Measurements from ENCODE around the gene CRIM1.
A peak's percentile ranks its signal among the peaks of the same experiment; 100 is the strongest.

Gene CRIM1

GRCh38 chr2:36596397-36596796 lies 240.8 kb downstream of the CRIM1 start:
- DNase-seq, result no peak

GRCh38 chr2:36597003-36597531 lies 241.5 kb downstream of the CRIM1 start:
- no peak for DNase-seq

- peak; percentile 69 for DNase-seq
Observed at GRCh38 chr2:36597532-36598377, 242.2 kb downstream of the CRIM1 start, which contains the start of gene FEZ2. TSS of gene FEZ2 (minus strand) at chr2:36598168. CDS start at chr2:36598142, 26 bp downstream.
